Lower leg skin (tissue), 3 donors: ENCODE measurements around the gene NABP2.
A peak's percentile ranks its signal among the peaks of the same experiment; 100 is the strongest.

Source experiments
- POLR2A ChIP-seq, 2 donors: fragments of 450-650 bp; IDR thresholded peaks; one replicate each; pipeline ENCODE4 v1.6.1; 2016 to 2017; ENCODE audit warnings: antibody characterized with exemption in 2 of 2, mild to moderate bottlenecking in 1 of 2, moderate library complexity in 1 of 2
- TF ChIP-seq, protein P1 (sequence below), 3 donors: fragments of 450-650 bp; IDR thresholded peaks; one replicate each; pipeline ENCODE4 v1.5.1; 2016; ENCODE audit warnings: antibody characterized with exemption in 3 of 3, mild to moderate bottlenecking in 3 of 3, moderate library complexity in 2 of 3

DNA sequence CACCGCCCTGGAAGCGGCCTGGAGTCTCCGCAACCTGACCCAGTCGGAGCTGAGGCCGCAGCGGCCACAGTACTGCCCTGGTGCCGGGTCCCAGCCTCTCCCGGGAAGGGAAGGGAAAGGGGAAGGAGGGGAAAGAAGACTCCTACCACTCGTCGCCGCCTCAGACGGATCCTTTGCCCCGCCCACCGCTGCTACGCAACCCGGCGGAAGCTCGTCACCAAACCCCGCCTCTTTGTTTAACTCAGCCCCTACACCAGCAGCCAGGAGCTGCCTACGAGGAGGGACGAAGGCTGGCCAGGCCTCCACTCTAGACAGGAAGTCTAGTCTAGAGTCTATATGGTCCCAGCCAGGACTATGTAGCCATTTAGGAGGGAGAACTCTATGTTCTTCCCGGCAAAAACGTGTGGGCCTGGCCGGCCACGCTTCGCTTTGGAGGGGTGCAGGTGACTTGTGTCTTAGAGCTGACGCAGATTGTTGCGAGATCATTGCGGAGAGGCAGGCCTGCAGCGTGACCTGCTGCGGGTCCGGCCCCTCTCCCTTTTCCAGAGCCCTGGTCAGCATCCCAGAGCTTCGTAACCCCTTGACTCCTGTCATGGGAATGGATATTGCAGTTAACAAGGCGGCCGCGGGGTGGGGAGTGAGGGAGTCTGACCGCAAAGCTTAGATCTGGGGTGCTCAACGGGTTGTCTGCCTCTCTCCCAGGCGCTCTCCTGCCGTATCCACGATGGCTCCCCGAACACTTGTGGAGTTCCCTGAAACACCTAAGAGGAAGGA lies 2.2 kb upstream of the NABP2 start, which contains the start of gene RNF41:
- peak in 1 of 2 donors; percentile 94 for TF ChIP-seq POLR2A (IDR thresholded peaks at IDR 0.05)
- TF ChIP-seq, protein P1, sequence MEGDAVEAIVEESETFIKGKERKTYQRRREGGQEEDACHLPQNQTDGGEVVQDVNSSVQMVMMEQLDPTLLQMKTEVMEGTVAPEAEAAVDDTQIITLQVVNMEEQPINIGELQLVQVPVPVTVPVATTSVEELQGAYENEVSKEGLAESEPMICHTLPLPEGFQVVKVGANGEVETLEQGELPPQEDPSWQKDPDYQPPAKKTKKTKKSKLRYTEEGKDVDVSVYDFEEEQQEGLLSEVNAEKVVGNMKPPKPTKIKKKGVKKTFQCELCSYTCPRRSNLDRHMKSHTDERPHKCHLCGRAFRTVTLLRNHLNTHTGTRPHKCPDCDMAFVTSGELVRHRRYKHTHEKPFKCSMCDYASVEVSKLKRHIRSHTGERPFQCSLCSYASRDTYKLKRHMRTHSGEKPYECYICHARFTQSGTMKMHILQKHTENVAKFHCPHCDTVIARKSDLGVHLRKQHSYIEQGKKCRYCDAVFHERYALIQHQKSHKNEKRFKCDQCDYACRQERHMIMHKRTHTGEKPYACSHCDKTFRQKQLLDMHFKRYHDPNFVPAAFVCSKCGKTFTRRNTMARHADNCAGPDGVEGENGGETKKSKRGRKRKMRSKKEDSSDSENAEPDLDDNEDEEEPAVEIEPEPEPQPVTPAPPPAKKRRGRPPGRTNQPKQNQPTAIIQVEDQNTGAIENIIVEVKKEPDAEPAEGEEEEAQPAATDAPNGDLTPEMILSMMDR (IDR thresholded peaks at IDR 0.05): no peak
